Thyroid gland (tissue), 4 donors: ENCODE results near the gene CDK10.

ENCODE experiments used
- POLR2A ChIP-seq, 2 donors: fragments of 450-650 bp; IDR thresholded peaks; one replicate each; pipeline ENCODE4 v1.6.1; 2017; ENCODE audit warnings: antibody characterized with exemption in 2 of 2, mild to moderate bottlenecking in 2 of 2, moderate library complexity in 1 of 2
- TF ChIP-seq, protein P1 (sequence below), 6 experiments: fragments of 200-600 bp in 3 of 6; fragments of 450-650 bp in 3 of 6; sonication (generic) in 3 of 6; IDR thresholded peaks; one replicate each; pipeline ENCODE4 v1.5.1; 2016 to 2019; ENCODE audit warnings: antibody characterized with exemption in 6 of 6, mild to moderate bottlenecking in 2 of 6, inconsistent platforms in 1 of 6, moderate library complexity in 1 of 6

DNA sequence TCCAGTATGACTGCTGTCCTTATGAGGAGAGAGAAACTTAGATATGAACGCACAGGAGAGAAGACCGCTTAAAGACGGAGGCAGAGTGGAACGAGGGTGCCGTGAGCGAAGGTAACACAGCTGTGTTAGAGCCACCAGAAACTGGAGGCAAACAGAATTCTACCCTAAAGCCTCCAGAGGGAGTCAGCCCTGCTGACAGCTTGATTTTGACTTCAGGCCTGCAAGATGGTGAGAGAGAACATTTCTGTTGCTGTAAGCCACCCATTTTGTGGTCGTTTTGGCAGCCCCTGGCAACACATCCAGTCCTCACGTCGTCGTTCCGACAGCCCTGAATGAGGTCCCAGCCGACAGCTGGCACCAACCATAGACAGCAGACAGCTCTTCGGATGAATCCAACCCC lies 17.8 kb downstream of the CDK10 start:
- TF ChIP-seq, protein P1, sequence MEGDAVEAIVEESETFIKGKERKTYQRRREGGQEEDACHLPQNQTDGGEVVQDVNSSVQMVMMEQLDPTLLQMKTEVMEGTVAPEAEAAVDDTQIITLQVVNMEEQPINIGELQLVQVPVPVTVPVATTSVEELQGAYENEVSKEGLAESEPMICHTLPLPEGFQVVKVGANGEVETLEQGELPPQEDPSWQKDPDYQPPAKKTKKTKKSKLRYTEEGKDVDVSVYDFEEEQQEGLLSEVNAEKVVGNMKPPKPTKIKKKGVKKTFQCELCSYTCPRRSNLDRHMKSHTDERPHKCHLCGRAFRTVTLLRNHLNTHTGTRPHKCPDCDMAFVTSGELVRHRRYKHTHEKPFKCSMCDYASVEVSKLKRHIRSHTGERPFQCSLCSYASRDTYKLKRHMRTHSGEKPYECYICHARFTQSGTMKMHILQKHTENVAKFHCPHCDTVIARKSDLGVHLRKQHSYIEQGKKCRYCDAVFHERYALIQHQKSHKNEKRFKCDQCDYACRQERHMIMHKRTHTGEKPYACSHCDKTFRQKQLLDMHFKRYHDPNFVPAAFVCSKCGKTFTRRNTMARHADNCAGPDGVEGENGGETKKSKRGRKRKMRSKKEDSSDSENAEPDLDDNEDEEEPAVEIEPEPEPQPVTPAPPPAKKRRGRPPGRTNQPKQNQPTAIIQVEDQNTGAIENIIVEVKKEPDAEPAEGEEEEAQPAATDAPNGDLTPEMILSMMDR (IDR thresholded peaks at IDR 0.05), result no peak
- TF ChIP-seq POLR2A (IDR thresholded peaks at IDR 0.05), result no peak
